GM12874 (cell line): Measurements from ENCODE around the gene NTS.

Source experiments
- TF ChIP-seq, protein P1 (sequence below): IDR thresholded peaks from 2 replicates; pipeline ENCODE4 v1.5.1; 2011; ENCODE audit warnings: low read depth, mild to moderate bottlenecking, control low read depth, low read length, moderate library complexity; ENCODE audit not compliant: insufficient read depth

The NTS gene

DNA sequence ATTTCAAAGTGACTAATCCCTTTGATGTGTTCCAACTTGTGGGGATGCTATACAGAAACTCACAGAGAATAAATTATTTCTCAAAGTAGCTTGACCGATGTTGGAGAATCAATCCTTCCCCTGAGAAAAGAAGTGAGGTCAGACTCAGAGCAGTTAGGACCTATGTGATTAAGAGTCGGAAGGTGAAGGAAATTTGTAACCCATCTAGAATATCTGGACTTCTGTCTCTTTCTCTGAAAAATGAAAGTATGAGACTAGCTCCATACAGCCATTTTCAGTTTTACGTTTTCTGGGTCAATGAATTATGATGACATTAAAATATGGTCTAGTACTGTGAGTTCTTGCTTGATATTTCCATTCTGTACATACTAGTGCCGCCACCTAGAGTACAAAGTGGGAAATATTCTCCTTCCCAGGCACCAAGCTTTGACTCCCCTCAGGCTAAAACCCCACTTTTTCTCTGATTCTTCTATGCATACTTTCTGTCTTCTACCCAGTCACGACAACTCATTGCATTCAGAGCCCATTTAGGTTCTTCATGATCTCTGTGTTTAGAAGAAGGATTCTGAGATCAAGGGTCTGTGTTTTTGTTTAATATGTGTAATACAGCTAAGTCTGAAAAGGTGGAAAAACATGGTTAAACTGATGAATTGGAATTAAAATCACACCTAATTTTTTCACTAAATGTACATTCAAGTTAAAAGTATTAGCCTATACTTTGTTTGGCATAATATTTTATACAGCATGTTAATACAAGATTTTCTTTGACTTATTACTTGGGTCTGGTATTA, 6.9 kb upstream of the NTS start:
- TF ChIP-seq, protein P1, sequence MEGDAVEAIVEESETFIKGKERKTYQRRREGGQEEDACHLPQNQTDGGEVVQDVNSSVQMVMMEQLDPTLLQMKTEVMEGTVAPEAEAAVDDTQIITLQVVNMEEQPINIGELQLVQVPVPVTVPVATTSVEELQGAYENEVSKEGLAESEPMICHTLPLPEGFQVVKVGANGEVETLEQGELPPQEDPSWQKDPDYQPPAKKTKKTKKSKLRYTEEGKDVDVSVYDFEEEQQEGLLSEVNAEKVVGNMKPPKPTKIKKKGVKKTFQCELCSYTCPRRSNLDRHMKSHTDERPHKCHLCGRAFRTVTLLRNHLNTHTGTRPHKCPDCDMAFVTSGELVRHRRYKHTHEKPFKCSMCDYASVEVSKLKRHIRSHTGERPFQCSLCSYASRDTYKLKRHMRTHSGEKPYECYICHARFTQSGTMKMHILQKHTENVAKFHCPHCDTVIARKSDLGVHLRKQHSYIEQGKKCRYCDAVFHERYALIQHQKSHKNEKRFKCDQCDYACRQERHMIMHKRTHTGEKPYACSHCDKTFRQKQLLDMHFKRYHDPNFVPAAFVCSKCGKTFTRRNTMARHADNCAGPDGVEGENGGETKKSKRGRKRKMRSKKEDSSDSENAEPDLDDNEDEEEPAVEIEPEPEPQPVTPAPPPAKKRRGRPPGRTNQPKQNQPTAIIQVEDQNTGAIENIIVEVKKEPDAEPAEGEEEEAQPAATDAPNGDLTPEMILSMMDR: peak; percentile 55

DNA sequence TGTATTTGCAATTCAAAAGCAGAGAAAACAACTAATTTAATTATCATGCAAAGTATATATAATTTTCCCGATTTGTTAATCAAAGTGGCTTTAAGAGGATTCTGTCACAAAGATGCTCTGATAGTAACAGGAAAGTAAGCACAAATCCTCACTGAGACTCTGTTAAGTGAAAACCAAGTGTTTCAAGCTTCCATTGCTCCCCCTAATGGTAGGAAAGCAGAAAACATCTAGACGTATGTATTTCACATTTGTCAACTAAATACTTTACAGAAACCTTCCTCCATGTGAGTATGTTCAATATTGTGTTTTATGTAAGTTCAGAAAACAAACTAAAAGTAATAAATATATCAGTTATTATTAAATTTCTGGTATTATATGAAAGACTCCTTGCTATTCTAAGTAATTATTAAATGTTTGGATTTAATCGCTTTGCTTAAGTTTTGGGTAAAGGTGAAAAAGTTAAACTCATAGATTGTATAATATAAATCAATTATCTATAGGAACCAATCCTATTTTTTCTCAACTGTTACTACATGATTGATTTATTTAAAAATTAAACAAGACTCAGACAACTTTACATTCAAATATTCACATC, 1.5 kb upstream of the NTS start:
- TF ChIP-seq, protein P1: peak; percentile 56; the same call in 1 of the 2 replicates

DNA sequence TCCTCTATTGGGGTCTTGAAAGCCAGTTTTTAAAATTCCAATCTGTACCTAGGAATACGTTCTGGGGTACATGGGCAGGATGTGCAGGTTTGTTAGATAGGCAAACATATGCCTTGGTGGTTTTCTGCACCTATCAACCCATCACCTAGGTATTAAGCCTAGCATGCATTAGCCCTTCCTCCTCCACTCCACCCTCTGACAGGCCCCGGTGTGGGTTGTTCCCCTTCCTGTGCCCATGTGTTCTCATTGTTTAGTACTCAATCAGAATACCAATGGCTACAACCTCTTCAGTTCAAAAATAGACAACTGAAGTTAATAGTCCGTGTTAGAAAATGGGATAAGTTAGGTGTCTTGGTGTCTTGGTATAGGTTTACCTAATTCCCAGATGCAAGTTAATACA, 3.4 kb downstream of the NTS start:
- TF ChIP-seq, protein P1: no peak

DNA sequence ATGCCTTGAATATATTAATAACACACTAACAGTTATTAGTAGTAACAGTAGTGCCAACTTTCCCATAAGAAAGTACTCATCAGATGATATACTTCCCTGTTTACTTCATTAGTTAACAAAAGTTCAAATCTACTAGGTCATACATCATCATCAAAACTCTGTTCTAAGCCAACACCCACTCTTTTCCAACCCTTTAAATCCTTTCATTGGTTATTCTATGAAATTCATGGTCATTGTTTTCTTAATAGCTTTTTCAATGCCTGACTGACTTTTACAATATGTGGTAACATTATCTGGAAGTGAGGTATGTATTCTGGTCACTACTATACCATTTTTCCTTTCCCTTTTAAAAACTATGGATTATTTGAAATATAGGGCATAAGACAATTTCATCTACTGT, 9.7 kb downstream of the NTS start:
- TF ChIP-seq, protein P1: no peak

DNA sequence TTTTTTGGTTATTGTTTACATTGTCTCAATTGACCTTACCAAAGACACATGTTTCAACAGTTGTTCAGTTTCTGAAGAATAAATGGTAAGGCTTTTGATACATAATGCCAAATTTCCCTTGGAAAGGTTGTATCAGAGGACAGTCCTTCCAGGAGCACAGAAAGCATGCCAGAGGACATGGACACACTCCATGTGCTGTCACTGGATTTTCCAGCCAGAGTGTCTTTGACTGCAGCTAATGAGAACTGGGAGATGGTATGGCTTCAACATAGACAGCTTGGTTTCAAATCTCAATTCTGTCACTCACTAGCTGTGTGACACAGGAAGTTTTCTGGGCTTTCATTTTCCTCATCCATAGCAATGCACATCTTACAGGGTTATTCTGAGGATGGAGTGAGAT, 20.6 kb downstream of the NTS start:
- TF ChIP-seq, protein P1: no peak

DNA sequence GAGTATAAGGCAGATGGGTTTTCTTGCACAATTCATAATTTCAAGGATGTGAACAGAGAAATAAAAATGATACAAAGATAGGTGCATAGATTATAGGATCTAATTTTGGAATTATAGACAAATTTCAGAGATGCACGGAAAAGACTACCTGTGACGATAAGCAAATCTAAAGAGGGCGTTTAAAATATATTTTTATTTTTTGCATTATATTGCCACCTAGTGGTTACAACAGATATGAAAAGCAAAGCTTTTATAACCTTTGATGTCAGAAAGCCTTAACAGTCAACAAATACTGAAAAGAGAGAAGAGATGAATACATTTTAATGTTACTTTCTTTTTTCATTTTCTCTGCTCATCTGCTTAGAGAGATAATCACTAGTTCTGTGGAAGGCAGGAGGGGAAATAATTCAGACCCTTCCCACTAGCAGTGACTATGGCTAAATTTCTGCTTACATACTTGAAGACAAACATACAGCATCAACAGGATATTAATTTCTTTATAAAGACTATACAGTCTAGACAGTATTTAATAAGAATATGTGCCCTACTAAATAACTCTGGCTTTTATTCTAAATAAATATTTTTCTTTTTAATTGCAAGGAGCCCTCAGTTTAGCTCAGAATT, 46.3 kb downstream of the NTS start:
- TF ChIP-seq, protein P1: peak; percentile 27; the same call in 1 of the 2 replicates

DNA sequence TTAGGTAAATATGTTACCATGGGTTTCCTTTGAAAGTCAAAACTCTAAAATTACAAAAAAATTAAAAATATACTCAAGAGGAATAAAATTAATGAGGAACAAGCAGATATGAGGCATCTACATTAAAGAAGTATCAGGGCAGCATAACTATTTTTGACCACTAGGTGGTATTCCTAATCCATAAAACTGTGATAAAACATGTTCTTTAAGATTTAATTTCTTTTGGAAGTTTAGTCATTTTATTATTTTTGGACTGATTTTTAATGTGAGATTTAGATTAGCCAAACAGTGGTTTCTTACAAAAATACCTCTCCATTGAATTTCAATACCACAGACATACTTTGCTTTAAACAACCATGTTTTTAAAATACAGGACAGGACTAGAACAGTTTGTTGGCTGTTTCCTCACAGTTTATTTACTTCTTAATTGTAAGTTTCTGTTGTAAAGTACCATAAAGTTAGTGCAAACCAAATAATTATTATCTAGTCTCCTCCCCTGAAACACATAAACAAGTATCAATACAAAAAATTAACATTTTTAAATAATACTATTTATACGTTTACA, 49.8 kb downstream of the NTS start:
- TF ChIP-seq, protein P1: peak; percentile 25; the same call in 1 of the 2 replicates
